Measurements from ENCODE around the gene NR6A1.

DNA sequence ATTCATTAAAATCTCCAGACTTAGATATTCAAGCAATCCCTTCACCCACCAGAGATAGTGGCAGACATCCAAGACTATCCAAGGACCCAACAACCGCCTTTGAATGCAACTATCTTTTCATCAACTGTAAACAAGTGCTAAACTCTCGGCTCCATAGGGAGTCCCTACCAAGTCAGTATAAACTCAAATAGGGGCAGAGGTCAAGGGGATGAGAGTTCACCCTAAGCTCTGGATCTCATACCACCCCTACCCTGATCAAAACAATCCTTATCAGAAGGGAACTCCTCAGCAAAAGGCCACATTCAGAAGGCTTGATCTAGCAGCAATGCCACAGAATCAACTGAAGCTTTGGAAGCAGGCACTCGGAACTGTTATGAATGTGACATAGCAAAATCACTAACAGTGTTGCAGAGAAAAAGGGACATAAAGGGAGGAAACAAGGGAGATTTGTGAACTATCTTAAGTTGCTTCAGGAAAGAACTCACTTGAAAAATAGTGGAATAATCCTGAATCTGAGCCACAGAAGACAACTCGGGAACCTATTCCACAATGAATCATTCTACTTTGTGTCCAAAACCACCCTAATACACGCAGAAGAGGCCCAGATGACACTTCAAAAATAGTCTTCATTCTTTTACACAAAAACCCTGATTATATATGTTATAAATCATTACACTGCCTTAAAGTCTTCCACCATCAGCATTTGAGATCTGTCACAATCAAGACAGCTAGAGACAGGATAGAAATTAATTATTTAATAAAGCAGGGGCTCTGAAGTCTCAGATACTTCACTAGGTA lies 49.8 kb downstream of the NR6A1 start:
- TF ChIP-seq, protein P1, sequence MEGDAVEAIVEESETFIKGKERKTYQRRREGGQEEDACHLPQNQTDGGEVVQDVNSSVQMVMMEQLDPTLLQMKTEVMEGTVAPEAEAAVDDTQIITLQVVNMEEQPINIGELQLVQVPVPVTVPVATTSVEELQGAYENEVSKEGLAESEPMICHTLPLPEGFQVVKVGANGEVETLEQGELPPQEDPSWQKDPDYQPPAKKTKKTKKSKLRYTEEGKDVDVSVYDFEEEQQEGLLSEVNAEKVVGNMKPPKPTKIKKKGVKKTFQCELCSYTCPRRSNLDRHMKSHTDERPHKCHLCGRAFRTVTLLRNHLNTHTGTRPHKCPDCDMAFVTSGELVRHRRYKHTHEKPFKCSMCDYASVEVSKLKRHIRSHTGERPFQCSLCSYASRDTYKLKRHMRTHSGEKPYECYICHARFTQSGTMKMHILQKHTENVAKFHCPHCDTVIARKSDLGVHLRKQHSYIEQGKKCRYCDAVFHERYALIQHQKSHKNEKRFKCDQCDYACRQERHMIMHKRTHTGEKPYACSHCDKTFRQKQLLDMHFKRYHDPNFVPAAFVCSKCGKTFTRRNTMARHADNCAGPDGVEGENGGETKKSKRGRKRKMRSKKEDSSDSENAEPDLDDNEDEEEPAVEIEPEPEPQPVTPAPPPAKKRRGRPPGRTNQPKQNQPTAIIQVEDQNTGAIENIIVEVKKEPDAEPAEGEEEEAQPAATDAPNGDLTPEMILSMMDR (conservative IDR thresholded peaks at IDR 0.05; ENCODE audit: low read length): no peak
- TF ChIP-seq EZH2phosphoT487 (IDR thresholded peaks at IDR 0.05; ENCODE audit: borderline replicate concordance, low read depth, low read length): no peak
